Stimulated activated CD4-positive, alpha-beta T cell treated with anti-CD3 and anti-CD28 coated beads, Interleukin-2, amount 100 ng/mL, for 4 hours (primary cell): ENCODE data around the gene MEPE.

Source experiments
- DNase-seq: peaks from one replicate; pipeline ENCODE4 v3.0.0-alpha.2; 2020; ENCODE audit warnings: low read depth

The MEPE gene, protein sequence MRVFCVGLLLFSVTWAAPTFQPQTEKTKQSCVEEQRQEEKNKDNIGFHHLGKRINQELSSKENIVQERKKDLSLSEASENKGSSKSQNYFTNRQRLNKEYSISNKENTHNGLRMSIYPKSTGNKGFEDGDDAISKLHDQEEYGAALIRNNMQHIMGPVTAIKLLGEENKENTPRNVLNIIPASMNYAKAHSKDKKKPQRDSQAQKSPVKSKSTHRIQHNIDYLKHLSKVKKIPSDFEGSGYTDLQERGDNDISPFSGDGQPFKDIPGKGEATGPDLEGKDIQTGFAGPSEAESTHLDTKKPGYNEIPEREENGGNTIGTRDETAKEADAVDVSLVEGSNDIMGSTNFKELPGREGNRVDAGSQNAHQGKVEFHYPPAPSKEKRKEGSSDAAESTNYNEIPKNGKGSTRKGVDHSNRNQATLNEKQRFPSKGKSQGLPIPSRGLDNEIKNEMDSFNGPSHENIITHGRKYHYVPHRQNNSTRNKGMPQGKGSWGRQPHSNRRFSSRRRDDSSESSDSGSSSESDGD

GRCh38 chr4:87832669-87833068 is at the start of gene MEPE:
Gene MEPE, plus strand, starts transcription at chr4:87832969. Its CDS starts 1,746 bp downstream, at chr4:87834715.
- no peak for DNase-seq

DNA sequence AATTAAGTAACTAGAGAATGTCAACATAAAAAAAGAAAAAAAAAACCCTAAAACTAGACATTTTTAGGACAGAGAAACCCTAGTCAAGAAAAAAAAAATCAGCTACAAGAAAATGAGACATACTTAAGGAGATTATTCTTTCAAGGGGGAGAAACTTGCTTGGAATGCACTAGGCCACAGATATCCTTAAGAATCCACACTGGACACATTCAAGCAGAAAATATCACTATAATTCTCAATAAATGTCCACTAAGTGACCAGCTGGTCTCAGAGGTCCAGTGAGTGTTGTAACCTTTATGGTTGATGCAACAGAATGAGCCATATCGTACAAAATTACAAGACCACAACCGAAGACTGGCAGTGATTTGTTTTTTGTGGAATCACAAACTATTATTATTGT is 49.0 kb upstream of the MEPE start:
- no peak for DNase-seq

DNA sequence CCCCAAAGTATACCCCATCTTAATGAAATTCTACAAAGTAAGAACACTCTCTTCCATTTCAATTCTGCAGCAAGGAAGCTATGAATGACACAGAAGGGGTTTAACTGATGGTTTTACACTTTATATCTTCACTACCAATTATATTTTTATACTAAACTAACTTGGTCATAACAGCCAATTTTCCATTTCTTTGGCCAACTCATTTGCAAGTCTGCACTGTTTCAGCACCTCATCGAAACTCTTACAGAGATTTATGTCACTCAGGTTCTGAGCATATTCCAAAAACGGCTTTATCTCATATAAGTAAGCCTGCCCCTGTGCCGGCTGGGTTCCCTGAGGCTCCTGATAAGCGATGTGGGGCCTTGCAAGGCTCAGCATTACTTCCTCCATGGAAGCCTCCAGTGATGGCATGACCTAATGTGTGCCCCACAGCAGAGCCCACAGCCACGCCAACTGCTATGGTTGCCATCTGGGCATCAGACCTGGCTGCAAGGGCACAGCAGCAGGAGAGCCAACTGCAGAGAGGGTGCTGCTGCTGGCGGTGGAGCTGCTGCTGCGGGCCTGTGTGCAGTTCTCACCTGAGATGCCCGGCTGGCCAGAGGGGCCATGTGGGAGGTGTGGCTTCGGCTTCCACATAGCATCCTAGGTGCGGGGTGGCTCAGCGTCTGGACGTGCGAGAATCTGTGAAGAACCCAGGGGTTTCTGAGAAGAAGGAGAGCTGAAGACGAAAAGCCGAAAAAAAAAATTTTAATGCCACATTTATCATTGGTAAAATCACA is 46.8 kb upstream of the MEPE start:
- DNase-seq: no peak

DNA sequence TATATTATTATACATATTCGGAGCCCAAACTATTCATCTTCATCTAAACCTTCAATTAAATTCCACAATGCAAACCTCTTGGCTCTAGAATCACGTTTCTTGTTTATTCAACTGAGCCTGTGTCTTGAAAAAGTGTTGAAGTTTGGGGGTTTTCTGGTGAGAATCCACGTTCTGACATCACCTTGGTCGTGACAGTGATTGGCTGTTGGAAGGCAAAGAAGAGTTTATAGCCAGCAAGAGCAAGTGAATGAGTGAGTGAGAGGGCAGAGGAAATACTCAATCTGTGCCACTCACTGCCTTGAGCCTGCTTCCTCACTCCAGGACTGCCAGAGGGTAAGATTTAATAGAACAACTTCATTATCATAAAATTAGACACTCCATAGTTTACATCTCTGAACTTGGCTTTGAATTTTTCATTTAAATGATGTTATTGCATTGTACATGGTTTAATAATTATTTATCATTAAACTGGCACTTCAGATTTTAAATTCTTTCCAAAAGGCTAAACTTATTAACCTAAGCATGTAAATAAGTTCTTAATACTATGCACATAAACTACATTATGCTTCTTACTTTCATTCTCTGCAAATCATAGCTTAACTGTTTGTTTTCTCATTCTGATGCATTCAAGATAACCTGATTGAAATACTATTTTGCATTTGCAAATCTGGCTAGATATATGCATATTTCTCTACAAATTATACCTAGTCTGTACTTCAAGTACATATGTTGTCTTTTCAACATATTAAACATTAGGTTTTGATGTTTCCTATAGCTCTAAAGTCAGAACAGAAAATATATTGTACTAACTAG is 33.3 kb upstream of the MEPE start, which contains the start of gene IBSP:
IBSP (plus strand) TSS at position 254 of the 813 bp plus-strand sequence. CDS start 2,808 bp downstream, outside the sequence.
- no peak for DNase-seq

DNA sequence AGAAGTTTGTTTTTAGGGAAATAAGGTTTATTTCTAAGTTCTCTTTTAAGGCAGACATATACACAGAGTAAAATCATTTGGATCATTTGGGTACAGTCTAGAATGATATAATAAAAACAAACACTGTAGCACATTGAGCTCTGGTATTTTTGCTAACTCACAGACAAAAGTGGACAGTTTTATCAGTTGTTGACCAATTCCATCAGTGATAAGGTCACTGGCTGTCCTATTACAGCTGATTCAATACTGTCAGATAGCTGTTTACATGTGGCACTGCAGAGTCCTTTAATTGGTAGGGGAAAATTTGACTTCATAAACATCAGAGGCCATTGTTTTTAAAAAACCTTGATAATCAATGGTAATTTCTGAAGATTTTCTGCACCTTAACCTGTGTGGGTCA is 29.9 kb upstream of the MEPE start:
- no peak for DNase-seq

- no peak for DNase-seq
Observed at GRCh38 chr4:87803421-87803820, 29.3 kb upstream of the MEPE start.

DNA sequence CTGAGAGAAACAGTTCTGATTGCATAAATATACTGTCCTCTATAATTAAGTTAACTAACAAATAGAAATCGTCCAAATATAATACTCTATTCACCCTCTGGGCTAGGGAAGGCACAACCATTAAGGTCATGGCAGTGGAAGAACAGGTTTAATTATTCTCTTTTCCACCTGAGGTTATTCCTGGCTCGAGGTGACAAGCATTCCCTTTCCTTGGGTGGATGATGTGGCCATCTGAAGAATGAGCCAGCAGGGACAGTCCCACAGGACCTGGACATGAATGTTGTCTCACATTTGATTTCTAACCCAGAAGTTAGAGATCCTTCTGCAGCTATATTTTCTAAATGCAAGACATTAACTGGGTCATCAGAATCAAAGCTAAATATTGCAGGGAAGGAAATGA is 27.9 kb upstream of the MEPE start:
- DNase-seq: no peak

DNA sequence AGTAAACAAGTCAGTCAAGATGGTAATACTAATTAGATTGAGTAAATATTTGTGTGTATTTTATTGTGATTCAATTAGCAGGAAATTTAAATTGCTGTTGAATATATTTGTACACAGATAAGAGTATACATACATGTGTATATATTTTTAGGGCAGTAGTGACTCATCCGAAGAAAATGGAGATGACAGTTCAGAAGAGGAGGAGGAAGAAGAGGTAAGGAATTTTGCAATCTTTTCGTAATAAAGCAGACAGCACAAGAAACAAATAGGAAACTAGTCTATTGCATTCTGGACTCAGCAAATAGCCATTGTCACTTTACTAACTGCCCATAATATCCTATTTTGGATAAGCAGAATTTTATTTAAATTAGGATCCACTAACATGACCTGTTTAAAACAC is 26.8 kb upstream of the MEPE start:
- no peak for DNase-seq

DNA sequence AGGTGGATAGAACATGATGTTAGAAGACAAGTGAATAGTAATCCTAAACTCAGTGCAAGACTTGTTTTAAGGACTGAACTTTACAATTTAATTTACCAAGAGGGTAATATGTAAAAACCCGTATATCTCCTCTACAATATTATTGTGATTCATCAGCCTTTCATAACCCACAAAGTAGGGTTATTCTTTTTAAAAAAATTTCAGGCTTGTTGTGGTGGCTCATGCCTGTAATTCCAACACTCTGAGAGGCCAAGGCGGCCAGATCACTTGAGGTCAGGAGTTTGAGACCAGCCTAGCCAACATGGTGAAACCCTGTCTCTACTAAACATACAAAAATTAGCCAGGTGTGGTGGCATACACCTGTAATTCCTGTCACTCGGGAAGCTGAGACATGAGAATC is 26.2 kb upstream of the MEPE start:
- DNase-seq: no peak

DNA sequence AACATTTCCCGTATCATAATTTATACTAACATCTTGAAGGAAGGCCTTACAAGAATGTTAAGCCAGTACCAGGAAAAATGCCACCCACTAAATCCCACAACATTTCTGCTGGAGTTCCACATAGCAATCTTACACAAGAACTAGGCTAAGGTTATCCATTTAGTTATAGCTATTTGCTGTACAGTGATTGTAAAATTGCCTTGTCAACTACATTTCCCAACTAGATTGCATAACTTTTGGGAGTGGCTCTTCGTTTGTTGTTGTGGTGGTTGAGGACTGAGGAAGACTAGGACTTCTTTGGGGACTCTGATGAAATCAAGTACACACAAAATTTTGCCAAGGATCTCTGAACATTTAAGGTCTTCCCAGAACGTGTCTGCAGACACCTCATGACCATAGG is 25.4 kb upstream of the MEPE start:
- no peak for DNase-seq

GRCh38 chr4:87811977-87812376 is 20.8 kb upstream of the MEPE start:
- DNase-seq: no peak

- DNase-seq: no peak
Observed at GRCh38 chr4:87819281-87819919, 13.4 kb upstream of the MEPE start.

- DNase-seq: no peak
Observed at GRCh38 chr4:87823200-87823599, 9.6 kb upstream of the MEPE start.

- DNase-seq: no peak
Observed at GRCh38 chr4:87823724-87824123, 9.0 kb upstream of the MEPE start.

DNA sequence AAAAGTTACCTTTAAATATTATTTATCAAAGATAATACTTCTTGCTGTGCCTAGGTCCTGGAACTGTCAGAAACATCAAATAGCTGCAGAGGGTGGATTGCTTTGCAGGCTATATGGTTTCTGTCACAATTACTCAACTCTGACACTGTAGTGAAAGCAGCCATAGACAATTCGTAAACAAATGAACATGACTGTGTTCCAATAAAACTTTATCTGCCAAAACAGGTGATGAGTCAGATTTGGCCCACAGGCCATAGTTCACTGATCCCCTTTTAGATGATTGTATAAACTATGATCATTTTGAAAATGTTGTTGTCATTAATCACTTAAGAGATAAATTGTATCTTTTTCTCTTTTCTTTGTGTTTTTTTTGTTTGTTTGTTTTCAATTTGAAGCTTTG is 8.4 kb upstream of the MEPE start:
- DNase-seq: no peak

DNA sequence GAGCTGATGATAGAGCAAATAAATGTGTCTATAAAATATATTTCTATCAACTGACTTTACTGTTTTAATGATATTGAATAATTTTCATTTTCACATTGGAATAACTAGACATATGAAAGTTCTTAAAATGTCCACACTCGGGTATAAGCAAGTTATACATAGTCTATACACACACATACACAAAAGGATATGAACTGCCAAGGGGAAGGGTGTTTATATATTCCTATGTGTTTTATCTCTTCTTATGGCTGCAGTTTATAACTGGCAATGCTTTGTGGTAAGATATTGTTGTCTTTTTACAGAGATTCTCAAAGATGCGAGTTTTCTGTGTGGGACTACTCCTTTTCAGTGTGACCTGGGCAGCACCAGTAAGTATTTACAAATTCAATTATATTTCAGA is 1.6 kb downstream of the MEPE start:
- DNase-seq: no peak

DNA sequence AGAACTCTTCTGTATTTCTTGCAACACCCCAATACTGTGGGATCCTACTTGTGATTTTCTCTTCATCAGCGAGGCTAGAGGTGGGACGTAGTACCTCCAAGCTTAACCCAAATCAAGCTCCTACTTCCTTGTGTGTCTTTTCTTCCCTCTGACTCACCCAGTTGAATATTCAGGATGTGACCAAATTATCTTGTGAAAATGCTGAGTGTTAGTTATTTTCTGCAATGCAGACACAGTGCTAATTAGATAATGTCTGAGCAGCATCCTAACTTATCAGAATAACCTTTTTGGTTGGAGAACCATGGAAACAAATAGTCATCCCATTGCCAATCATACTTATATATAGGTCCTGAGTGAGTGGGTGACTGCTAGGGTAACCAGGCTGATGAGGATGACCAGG is 2.4 kb downstream of the MEPE start:
- DNase-seq: no peak

- DNase-seq: no peak
Observed at GRCh38 chr4:87835743-87836142, 3.0 kb downstream of the MEPE start.

DNA sequence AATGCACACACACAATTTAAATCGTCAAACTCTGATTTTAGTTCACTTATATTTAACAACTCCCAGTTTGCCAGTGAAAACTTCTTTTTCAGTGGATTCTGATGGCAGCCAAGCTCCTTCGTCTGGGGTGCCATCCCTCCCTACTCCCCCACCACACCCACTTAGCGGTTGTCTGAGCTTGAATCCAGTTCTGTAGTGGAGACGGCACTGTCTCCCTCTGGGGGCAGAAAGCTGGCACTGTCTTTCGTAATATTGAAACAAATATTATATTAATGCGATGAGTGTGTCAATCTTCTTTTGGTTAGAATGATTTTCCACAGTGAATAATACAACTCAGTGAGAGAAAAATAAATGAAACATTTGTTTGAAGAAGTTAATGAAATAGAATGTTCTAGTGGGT is 5.4 kb downstream of the MEPE start:
- DNase-seq: no peak

GRCh38 chr4:87838890-87839591 is 6.3 kb downstream of the MEPE start:
- no peak for DNase-seq

DNA sequence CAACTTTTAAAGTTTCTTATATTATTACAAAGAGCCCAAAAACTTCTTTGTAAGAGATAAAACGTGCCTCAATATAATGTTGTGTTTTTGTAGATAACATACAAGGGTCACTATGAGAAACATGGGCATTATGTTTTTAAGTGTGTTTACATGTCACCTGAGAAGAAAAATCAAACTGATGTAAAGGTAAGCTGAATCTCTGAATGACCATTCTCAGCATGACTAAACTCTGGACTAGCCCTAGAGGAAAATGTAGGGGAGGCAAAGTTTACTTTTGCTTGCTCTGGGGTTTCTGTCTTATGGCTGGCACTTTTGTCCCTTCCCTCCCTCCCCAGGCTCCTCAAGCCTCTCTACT is 6.8 kb downstream of the MEPE start:
- DNase-seq: no peak
